AG09319 (cell line): ENCODE data around the gene AADACL2.
A peak's percentile ranks its signal among the peaks of the same experiment; 100 is the strongest.

Experiments
- DNase-seq: peaks from one replicate; pipeline ENCODE4 v3.0.0-alpha.2; 2010; ENCODE audit warnings: low read depth; ENCODE audit errors: extremely low read depth
- CTCF ChIP-seq: IDR thresholded peaks from 2 replicates; pipeline ENCODE4 v1.5.1; 2011; ENCODE audit warnings: low read depth, mild to moderate bottlenecking, inconsistent platforms, low read length, moderate library complexity

AADACL2 gene

GRCh38 chr3:151707216-151707615, 26.5 kb upstream of the AADACL2 start:
- no peak for TF ChIP-seq CTCF
- DNase-seq: no peak

- no peak for DNase-seq
- no peak for TF ChIP-seq CTCF
Observed at GRCh38 chr3:151708868-151709267, 24.9 kb upstream of the AADACL2 start.

DNA sequence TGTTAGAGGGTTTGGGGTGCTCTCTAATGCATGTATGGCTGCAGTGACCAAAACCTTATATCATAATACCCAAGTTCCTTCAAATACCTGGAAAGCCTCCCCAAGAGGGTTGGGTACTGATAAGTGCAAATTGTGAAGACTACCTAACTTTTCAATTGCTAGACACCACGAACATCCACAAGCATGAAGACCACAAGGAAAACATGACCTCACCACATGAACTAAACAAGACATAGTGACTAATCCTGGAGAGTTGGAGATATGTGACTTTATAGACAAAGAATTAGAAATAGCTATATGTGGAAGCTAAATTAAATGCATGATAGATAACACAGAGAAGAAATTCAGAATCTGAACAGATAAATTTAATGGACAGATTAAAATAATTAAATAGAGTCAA, 23.9 kb upstream of the AADACL2 start:
- no peak for TF ChIP-seq CTCF
- no peak for DNase-seq

- no peak for TF ChIP-seq CTCF
- DNase-seq: no peak
Observed at GRCh38 chr3:151721294-151721693, 12.4 kb upstream of the AADACL2 start.

- DNase-seq: no peak
- no peak for TF ChIP-seq CTCF
Observed at GRCh38 chr3:151722856-151723255, 10.9 kb upstream of the AADACL2 start.

DNA sequence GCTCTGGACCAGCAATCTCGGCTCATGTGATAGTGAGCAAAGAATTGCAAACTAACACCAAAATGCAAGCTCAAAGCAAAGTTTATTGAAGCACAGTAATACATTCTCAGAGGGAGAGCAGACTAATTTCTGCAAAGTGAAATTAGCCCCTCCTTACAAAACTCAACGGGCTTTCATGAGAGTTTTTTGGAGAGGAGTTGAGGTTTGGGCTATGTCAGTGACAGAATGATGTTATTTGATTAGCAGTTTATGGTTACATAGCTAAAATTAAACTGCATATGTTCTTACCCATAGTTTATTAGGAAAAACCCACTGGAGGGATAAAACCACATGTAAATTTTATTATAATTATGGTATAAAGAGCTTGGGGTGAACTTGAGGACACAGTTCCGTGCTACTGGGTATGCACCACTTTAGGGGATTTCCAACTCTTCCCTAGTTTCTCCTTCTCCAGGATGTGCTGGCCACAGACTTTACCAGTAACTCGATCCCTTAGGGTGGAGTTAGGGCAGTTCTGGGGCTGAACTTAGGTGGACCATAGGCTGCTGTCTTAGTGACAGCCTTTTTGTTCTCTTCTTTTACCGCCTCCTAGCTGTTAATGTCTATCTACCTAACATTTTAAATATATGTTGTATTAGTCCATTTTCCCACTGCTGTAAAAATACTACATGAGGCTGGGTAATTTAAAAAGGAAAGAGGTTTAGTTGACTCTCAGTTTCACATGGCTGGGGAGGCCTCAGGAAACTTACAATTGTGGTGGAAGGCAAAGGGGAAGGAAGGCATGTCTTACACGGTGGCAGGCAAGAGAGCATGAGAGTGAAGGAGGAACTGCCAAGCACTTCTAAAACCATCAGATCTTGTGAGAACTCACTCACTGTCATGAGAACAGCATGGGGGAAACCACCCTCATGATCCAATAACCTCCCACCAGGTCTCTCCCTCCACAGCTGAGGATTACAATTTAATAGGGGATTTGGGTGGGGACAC, 8.9 kb upstream of the AADACL2 start:
- DNase-seq: peak; percentile 12
- TF ChIP-seq CTCF: no peak

DNA sequence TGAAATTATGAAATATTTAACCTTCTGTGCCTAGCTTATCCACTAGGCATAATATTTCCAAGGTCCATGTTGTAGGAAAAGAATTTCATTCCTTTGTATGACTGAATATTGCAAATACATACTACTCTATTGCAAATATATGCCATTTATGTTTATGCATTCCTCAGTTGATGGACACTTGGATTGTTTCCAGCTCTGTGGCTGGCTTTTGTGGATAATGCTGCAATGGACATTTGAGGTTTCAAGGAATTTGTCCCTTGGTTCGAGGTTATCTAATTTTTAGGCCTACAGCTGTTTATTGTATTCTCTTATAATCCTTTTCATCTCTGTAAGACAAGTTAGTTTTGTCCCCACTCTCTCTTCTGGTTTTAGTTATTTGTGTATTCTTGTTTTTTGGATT, 7.7 kb upstream of the AADACL2 start:
- DNase-seq: peak; percentile 8

More for the DNA sequence above, 7.7 kb upstream of the AADACL2 start:
- no peak for TF ChIP-seq CTCF
